ENCODE data around the gene TMEM248.
"Not testable (repeated sequence)": the region's sequence is repeated elsewhere in the genome, so short reads cannot be mapped to it uniquely, and the experiment has no call there.

The TMEM248 gene

GRCh38 chr7:66920769-66921395, at the start of gene TMEM248:
TMEM248 (plus strand) TSS chr7:66921225; CDS start chr7:66941866, 20,641 bp downstream.
- DNase-seq = peak; percentile 89 to 90

- no peak for DNase-seq
Observed at GRCh38 chr7:66873476-66873875, 47.5 kb upstream of the TMEM248 start.

GRCh38 chr7:66877577-66878300, 43.3 kb upstream of the TMEM248 start:
- DNase-seq = no peak

DNA sequence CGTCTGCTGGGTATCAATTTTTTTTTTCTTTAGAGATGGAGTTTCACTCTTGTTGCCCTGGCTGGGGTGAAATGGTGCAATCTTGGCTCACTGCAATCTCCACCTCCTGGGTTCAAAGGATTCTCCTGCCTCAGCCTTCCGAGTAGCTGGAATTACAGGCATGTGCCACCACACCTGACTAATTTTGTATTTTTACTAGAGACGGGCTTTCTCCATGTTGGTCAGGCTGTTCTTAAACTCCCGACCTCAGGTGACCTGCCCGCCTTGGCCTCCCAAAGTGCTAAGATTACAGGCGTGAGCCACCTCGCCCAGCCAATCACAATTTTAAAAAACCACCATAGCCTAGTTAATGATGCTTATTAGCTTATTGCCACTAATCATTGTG, 42.7 kb upstream of the TMEM248 start:
- DNase-seq = not testable (repeated sequence)

DNA sequence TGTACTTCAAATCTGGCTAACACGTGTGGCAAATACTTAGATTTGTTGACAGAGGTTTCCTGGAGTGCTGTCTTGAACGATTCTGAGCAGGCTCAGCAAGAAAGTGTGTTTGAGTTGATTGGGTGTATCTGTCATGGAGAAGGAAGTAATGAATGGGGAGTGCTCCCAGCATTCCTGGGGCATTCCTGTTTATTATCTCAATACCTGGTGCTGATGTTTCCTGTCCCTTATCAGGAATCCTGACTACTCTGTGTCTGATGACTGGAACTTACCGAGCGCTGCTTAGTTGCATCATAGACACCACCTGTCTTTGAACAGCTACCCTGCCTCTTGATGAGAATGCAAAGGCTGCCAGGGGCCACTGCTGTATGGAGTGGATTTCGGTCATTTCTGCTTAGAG, 41.0 kb upstream of the TMEM248 start:
- no peak for DNase-seq

GRCh38 chr7:66880577-66880976, 40.4 kb upstream of the TMEM248 start:
- DNase-seq = not testable (repeated sequence)

DNA sequence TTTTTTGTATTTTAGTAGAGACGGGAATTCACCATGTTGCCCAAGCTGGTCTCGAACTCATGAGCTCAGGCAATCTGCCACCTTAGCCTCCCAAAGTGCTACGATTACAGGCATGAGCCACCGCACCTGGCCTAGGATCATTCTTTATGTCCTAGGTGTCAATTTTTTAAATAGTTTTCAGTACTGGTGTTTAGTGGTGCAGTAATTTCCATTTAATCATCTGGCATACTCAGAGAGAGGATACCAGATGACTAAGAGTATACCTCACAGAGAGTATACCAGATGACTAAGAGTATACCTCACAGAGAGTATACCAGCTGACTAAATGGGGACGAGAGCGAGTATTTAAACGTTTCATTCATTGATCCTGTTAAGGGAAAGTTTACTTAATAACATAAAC, 37.3 kb upstream of the TMEM248 start:
- no peak for DNase-seq

DNA sequence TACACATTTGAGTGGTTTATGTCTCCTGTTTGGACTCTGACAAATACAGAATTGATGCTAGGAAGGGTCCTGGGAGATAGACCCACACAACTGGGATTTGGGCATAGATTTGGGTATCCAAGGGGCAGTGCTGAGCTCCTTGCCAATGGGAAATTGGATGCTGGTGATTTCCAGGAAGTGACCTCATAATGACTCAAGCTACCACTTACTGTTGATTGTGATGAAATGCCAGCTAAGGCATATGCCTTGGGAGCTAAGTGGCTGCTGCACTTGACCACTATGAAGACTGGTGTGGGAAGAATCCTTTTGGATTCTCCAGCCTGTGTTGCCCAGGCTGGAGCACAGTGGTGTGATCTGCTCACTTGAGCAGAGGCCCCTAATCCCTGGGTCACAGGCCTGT, 36.5 kb upstream of the TMEM248 start:
- DNase-seq = not testable (repeated sequence)

DNA sequence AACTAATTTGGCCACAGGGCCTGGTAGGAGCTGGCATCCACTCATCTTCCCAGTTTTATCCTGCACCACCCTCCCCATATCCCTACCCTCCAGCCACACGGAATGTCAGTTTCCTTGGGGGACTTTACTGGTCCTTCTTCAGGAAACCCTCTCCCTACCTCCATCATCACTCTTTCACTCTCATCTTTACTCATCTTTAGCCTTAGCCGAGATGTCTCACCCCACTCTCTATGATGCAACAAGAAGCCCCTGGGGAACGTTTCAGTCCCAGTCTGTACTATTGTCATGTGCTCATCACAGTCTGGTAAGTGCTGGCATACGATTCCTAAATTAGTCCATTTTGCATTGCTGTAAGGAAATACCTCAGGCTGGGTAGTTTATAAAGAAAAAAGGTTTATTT, 34.9 kb upstream of the TMEM248 start:
- no peak for DNase-seq

DNA sequence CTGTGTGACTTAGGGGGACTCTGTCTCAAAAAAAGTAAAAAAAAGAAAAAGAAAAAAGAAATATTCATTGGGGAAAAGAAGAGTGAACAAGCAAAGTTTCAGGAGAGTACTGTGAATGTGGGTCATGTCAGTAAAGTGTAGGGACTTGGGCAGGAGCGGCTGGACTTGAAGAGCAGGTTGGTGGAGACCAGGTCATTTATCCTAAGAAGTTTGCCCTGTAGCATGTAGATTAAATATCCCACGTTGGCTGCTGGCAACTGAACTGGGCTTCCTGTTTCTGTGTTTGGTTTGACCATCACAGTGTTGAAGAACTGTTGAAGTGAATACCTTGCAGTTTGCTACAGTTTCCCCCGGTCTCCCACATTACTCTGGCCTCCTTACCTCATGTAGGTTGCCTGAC, 32.8 kb upstream of the TMEM248 start:
- not testable (repeated sequence) for DNase-seq

DNA sequence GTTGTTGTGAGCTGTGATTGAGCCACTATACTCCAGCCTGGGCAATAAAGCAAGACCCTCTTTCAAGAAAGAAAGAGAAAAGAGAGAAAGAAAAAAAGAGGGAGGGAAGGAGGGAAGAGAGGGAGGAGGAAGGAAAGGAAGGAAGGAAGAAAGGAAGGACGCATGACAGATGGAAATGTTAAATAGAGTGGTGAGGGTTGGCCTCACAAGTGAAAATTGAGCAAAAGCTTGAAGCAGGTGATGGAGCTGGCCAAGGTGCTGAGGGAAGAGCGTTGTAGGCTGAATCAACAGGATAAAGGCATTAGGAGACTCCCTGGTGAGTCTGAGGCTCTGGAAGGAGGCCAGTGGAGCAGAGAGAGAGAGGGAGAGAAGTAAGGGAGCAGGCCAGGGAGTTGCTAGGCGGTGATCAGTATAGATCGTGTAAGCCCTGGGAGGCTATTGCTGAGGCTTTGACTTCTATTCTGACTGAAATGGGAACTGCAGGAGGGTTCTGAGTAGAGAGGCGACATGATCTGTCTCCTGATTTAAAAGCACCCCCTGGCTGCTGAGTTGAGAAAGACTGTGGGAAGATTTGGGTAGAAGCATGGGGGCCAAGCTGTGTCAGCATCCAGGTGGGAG, 26.5 kb upstream of the TMEM248 start:
- no peak for DNase-seq

DNA sequence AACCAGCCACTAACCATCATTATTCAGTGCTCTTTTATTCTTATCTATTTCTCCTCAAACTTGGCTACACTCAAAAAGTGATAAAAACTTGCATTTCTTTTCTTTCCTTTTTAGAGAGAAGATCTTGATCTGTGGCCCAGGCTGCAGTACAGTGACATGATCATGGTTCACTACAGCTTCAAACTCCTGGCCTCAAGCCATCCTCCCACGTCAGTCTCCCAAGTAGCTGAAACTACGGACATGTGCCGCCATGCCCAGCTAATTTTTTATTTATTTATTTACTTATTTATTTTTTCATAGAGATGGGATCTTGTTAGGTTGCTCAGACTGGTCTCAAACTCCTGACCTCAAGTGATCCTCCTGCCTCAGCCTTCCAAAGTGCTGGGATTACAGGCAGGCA, 24.6 kb upstream of the TMEM248 start:
- no peak for DNase-seq

DNA sequence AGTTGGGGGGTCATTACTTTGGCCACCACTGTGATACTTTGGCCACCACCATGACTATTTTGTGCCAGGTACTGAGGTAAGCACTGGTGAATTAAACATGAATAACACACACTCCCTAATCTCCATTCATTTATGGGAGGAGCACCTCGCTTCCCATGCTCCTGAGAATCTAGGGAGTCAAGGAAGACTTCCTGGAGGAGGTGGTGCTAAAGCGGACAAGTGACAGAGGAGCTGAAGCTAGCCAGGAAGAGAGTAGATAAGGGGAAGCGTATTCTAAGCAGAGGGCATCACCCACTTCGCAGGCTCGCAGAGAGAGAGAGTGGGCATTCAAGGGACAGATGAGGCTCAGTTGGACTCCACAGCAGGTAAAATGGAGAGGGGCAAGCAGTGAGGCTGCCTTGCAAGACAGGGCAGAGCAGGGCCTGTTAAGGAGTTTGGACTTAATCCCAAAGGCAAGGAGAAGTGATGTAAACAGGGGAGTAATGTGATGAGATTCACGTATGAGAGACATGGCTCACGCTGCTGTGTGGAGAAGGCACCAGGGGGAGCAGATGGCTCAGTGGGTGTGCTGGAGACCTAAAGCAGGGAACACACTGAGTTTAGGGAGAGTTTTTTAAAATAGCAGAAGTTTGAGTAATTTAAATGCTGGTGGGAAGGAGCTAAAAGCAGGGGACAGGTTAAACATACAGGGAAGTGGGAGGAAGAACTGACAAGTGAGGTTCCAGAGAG, 21.3 kb upstream of the TMEM248 start:
- DNase-seq = no peak

GRCh38 chr7:66901941-66902843, 18.8 kb upstream of the TMEM248 start:
- no peak for DNase-seq

DNA sequence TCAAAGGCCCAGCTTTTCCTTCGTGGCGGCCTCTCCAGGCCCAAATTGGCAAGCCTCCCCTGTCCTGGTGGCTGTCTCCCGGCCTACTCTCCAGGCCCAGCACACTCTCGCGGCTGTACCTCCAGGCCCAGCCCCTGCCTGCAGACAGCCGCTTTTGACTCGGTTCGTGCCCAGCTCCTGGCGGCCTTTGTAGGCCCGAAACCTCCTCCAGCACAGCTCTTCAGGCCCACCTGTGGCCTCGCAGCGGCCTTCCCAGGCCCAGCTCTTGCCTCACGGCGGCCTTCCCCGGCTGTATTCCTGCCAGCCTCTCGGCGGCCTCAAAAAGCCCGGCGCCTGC, 18.2 kb upstream of the TMEM248 start:
- DNase-seq = no peak

GRCh38 chr7:66903360-66904062, 17.5 kb upstream of the TMEM248 start:
- DNase-seq = no peak

DNA sequence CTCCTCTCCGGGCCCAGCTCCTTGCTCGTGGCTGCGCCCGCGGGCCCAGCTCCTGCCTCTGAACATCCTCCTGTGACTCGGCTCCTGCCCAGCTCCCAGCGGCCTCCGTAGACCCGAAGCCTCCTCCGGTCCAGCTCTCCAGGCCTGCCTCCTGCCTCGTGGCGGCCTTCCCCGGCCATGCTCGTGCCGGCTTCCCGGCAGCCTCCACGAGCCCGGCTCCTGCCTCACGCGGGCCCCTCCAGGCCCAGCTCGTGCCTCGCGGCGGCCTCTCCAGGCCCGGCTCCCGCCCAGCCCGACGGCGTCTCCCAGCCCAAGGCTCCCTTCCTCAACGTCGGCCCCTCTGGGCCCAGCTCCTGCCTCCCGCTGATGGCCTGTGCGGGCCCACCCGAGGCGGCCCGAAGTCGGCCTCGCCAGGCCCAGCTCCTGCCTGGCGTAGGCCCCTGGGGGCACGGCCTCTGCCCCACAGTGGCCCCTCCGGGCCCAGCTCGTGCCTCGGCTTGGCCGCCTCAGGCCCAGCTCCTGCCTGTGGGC, 16.9 kb upstream of the TMEM248 start:
- no peak for DNase-seq

DNA sequence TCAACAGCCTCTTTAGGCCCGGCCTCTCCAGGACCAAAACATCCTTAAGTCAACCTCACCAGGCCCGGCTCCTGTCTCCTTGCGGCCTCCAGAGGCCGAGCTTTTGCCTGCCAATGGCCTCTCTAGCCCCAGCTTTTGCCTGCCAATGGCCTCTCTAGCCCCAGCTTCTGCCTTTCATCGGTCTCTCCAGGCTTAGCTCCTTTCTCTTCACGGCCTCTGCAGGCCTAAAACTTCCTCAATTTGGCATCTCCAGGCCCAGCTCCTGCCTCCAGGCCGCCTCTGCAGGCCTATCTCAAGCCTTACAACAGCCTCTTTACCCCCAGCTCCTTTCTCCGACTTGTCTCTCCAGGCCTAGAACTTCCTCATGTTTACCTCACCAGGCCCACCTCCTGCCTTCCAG, 15.7 kb upstream of the TMEM248 start:
- no peak for DNase-seq

DNA sequence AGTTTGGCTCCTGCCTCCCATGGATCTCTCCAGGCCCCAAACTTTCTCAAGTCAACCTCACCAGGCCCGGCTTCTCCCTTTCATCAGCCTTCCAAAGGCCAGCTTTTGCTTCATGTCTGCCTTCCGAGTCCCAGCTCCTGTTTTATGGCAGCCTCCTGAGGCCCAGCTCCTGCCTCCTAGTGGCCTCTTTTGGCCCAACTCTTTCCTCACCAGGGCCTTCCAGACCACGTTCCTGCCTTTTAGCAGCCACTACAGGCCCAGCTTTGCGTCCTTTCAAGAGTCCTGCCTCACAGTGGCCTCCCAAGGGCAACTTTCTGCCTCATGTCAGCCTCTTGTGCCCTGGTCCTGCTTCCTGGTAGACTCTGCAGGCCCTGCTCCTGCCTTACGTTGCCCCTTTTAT, 15.3 kb upstream of the TMEM248 start:
- no peak for DNase-seq

DNA sequence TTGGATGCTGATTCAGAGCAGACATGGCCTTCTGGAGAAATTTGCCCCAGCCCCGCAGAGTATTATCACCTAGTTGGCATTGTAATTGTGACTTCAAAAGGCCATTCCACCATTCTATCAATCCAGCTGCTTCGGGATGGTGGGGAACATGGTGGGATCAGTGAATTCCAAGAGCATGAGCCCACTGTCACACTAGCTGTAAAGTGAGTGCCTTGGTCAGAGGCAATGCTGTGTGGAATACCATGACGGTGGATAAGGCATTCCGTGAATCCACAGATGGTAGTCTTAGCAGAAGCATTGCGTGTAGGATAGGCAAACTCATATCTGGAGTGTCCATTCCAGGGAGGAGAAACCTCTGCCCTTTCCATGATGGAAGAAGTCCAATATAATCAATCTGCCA, 13.3 kb upstream of the TMEM248 start:
- no peak for DNase-seq

- DNase-seq = not testable (repeated sequence)
Observed at GRCh38 chr7:66908598-66908997, 12.4 kb upstream of the TMEM248 start.

- DNase-seq = no peak
Observed at GRCh38 chr7:66910789-66911188, 10.2 kb upstream of the TMEM248 start.

Data from stimulated activated CD4-positive, alpha-beta T cell treated with anti-CD3 and anti-CD28 coated beads, Interleukin-2, amount 100 ng/mL, for 48 hours (primary cell).